ENCODE data around the gene AK9. TPM values are rescaled to one million over a fixed set of nuclear protein-coding genes. Genes with fewer than 3 reads are reported as not detected.

AK9 gene
- polyA plus RNA-seq, 2 of the 4 experiments (the other 2 are of a cell fraction), result 2.2 to 4.7 TPM

GRCh38 chr6:109477184-109477583, 213.8 kb downstream of the AK9 start:
- H3K4me1 ChIP-seq, result peaks cover 43% of the 10 kb centered on the region; the same call in 2 of the 3 replicates
- no peak overlapping the region for H3K4me3 ChIP-seq
- no peak overlapping the region for H3K27ac ChIP-seq
- no peak for FAIRE-seq
- no peak for ATAC-seq
- TF ChIP-seq JUN (IDR thresholded peaks at IDR 0.05) (no peak), RCOR1 (IDR thresholded peaks at IDR 0.05; ENCODE audit: low read depth, low read length) (no peak), FOXS1 (CRISPR knock-in tag; IDR thresholded peaks at IDR 0.05) (no peak), HDAC2 (IDR thresholded peaks at IDR 0.05) (no peak), EHMT2 (IDR thresholded peaks at IDR 0.05; ENCODE audit: low read depth) (no peak), TFCP2L1 (CRISPR knock-in tag; IDR thresholded peaks at IDR 0.05) (no peak), PBX3 (IDR thresholded peaks at IDR 0.05) (no peak), ESRRA (IDR thresholded peaks at IDR 0.05; ENCODE audit: borderline replicate concordance, low read length) (no peak)
- TF ChIP-seq, protein P1, sequence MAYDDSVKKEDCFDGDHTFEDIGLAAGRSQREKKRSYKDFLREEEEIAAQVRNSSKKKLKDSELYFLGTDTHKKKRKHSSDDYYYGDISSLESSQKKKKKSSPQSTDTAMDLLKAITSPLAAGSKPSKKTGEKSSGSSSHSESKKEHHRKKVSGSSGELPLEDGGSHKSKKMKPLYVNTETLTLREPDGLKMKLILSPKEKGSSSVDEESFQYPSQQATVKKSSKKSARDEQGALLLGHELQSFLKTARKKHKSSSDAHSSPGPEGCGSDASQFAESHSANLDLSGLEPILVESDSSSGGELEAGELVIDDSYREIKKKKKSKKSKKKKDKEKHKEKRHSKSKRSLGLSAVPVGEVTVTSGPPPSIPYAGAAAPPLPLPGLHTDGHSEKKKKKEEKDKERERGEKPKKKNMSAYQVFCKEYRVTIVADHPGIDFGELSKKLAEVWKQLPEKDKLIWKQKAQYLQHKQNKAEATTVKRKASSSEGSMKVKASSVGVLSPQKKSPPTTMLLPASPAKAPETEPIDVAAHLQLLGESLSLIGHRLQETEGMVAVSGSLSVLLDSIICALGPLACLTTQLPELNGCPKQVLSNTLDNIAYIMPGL (CRISPR knock-in tag; IDR thresholded peaks at IDR 0.05; ENCODE audit: borderline replicate concordance), result no peak
- POLR2A ChIA-PET, result no interaction called here
- DNase-seq (ENCODE audit: low read depth in 1 of 2, low spot score in 1 of 2), result no peak
- H3K9me3 ChIP-seq, result no peaks in the 10 kb centered on the region
- CTCF ChIA-PET, result no interaction called here
- WGBS (ENCODE audit: missing lambda C conversion rate), result 90% methylated on average over 2 of the region's 2 CpGs
- H3K4me2 ChIP-seq, result no peak overlapping the region

DNA sequence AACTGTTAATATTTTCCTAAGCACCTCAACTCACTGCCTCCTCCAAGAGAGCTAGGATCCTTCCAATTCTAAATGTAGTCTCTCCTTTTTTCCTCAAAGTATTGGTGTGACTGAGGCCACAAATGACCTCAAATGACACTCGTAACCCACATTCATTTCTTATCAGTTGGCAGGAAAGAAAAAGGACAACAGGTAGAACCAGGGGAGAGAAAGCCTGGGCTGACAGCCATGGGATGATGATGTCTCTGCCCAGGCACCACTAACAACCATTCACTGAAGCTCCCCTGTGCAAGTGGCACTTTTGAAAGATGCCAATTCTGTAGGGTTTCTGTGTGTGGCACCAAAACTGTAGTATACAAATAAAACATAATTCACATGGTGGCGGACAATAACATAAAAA, 215.4 kb downstream of the AK9 start:
- FAIRE-seq (no peak), ATAC-seq (no peak), DNase-seq (ENCODE audit: low read depth in 1 of 2, low spot score in 1 of 2) (no peak)
- Histone ChIP-seq H3K9me3 (no peaks in the 10 kb centered on the region), H3K27ac (no peak overlapping the region), H3K4me3 (no peak overlapping the region), H3K4me1 (peaks cover 29% of the 10 kb centered on the region; the same call in 2 of the 3 replicates), H3K4me2 (no peak overlapping the region)
- ChIA-PET CTCF (no interaction called here), POLR2A (no interaction called here)
- 90% methylated on average over 2 of the region's 2 CpGs for WGBS (ENCODE audit: missing lambda C conversion rate)
- TF ChIP-seq NFE2L2 (conservative IDR thresholded peaks at IDR 0.05; ENCODE audit: low read length) (no peak), CEBPB (IDR thresholded peaks at IDR 0.05) (no peak), ESRRA (IDR thresholded peaks at IDR 0.05; ENCODE audit: borderline replicate concordance, low read length) (no peak), ZSCAN20 (CRISPR knock-in tag; IDR thresholded peaks at IDR 0.05) (no peak)
- TF ChIP-seq, protein P2, sequence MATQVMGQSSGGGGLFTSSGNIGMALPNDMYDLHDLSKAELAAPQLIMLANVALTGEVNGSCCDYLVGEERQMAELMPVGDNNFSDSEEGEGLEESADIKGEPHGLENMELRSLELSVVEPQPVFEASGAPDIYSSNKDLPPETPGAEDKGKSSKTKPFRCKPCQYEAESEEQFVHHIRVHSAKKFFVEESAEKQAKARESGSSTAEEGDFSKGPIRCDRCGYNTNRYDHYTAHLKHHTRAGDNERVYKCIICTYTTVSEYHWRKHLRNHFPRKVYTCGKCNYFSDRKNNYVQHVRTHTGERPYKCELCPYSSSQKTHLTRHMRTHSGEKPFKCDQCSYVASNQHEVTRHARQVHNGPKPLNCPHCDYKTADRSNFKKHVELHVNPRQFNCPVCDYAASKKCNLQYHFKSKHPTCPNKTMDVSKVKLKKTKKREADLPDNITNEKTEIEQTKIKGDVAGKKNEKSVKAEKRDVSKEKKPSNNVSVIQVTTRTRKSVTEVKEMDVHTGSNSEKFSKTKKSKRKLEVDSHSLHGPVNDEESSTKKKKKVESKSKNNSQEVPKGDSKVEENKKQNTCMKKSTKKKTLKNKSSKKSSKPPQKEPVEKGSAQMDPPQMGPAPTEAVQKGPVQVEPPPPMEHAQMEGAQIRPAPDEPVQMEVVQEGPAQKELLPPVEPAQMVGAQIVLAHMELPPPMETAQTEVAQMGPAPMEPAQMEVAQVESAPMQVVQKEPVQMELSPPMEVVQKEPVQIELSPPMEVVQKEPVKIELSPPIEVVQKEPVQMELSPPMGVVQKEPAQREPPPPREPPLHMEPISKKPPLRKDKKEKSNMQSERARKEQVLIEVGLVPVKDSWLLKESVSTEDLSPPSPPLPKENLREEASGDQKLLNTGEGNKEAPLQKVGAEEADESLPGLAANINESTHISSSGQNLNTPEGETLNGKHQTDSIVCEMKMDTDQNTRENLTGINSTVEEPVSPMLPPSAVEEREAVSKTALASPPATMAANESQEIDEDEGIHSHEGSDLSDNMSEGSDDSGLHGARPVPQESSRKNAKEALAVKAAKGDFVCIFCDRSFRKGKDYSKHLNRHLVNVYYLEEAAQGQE (IDR thresholded peaks at IDR 0.05), result no peak
- TF ChIP-seq, protein P3, sequence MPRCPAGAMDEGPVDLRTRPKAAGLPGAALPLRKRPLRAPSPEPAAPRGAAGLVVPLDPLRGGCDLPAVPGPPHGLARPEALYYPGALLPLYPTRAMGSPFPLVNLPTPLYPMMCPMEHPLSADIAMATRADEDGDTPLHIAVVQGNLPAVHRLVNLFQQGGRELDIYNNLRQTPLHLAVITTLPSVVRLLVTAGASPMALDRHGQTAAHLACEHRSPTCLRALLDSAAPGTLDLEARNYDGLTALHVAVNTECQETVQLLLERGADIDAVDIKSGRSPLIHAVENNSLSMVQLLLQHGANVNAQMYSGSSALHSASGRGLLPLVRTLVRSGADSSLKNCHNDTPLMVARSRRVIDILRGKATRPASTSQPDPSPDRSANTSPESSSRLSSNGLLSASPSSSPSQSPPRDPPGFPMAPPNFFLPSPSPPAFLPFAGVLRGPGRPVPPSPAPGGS (IDR thresholded peaks at IDR 0.05), result no peak

- POLR2A ChIA-PET, result no interaction called here
- FAIRE-seq (no peak), ATAC-seq (no peak), DNase-seq (ENCODE audit: low read depth in 1 of 2, low spot score in 1 of 2) (no peak)
- Histone ChIP-seq H3K4me1 (peaks cover 22% of the 10 kb centered on the region; the same call in 1 of the 3 replicates), H3K4me3 (no peak overlapping the region), H3K27ac (no peak overlapping the region), H3K9me3 (no peaks in the 10 kb centered on the region), H3K4me2 (no peak overlapping the region)
- TF ChIP-seq MAFK (IDR thresholded peaks at IDR 0.05; ENCODE audit: partially characterized antibody) (no peak), CTCF (IDR thresholded peaks at IDR 0.05) (no peak), ZFP36 (IDR thresholded peaks at IDR 0.05; ENCODE audit: borderline replicate concordance, partially characterized antibody) (no peak), MAZ (IDR thresholded peaks at IDR 0.05; ENCODE audit: borderline replicate concordance, low read depth, low read length) (no peak), EP300 (IDR thresholded peaks at IDR 0.05) (no peak), ESRRA (IDR thresholded peaks at IDR 0.05; ENCODE audit: borderline replicate concordance, low read length) (no peak), HDAC2 (IDR thresholded peaks at IDR 0.05) (no peak), RAD21 (conservative IDR thresholded peaks at IDR 0.05 in 1 of 2, IDR thresholded peaks at IDR 0.05 in 1 of 2) (no peak), CEBPB (IDR thresholded peaks at IDR 0.05) (no peak), E2F6 (IDR thresholded peaks at IDR 0.05; ENCODE audit: borderline replicate concordance, low read depth) (no peak), HOXA7 (CRISPR knock-in tag; IDR thresholded peaks at IDR 0.05) (no peak)
- TF ChIP-seq, protein P4, sequence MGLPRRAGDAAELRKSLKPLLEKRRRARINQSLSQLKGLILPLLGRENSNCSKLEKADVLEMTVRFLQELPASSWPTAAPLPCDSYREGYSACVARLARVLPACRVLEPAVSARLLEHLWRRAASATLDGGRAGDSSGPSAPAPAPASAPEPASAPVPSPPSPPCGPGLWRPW (IDR thresholded peaks at IDR 0.05), result no peak
- WGBS (ENCODE audit: missing lambda C conversion rate), result 92% methylated on average over 4 of the region's 4 CpGs
- CTCF ChIA-PET, result no interaction called here
Observed at GRCh38 chr6:109474995-109475394, 216.0 kb downstream of the AK9 start.

All from A549 (cell line).